ACHN (cell line): ENCODE results near the gene SRSF2.

ENCODE experiments used
- DNase-seq: peaks from one replicate; pipeline ENCODE4 v3.0.0-alpha.2; 2015
- in situ Hi-C: cut with HindIII; loops from 2 replicates; pipeline ENCODE4 v1.10.0; 2017; ENCODE audit warnings: low sequenced_read_pairs, low pct_ligation_motif_present, low pct_unique_long_range_greater_than_20kb

SRSF2 gene

DNA sequence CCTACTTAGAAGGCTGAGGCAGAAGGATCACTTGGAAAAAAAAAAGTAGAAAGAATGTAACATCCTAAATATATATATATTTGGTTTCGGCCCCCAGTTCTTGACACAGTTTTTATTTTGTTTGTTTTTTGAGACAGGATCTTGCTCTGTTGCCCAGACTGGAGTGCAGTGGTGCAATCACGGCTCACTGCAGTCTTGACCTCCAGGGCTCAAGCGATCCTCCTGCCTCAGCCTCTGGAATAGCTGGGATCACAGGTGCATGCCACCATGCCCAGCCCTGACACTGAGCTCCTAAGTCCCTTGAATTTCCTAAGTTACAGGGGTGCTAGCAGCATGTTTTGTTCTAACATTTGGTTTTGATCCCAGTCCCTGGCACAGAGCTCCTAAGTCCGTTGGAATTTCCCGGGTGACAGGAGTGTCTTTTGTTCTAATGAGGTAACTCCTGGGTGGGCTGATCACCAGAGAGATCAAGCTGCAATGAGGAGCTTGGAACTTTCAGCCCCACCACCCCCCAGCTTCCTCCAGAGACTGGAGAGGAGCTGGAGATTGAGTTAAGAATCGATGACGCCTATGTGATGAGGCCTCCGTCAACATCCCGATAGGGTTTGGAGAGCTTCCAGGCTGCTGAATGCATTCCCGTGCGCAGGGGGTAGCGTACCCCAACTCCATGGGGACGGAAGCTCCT lies 46.4 kb downstream of the SRSF2 start:
- in situ Hi-C loops: no loop called here
- no peak for DNase-seq

- in situ Hi-C loops: no loop called here
- DNase-seq: no peak
These were observed 47.3 kb downstream of the SRSF2 start for GRCh38 chr17:76689859-76690258.

DNA sequence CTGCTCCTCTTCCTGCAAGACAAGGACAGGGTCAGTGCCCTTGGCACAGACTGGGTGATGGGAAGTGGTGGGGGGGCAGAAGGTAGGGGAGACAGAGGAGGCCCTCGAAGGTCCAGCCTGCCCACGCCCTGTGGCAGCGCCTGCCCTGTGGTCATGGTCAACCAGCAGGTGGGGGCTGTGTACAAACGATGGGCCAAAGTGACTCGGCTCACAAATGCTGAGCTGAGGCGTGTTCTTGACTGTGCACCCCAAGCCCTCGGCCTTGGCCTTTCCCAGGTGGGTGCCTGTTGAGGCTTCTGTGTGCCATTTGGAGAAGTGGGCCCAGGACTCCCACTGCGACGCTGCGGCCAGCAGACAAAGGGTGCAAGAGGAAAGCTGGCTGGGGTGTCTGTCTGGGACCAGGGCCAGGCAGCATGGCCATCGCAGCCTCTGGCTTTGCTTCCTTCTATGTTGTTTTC lies 48.9 kb downstream of the SRSF2 start:
- DNase-seq: peak; percentile 50

GRCh38 chr17:76687298-76688164 lies 49.6 kb downstream of the SRSF2 start:
- in situ Hi-C loops: no loop called here
- DNase-seq: no peak

More for the DNA sequence above, 48.9 kb downstream of the SRSF2 start:
- in situ Hi-C loops: no loop called here

GRCh38 chr17:76686538-76687297 lies 50.4 kb downstream of the SRSF2 start:
- DNase-seq: no peak
- in situ Hi-C loops: no loop called here

DNA sequence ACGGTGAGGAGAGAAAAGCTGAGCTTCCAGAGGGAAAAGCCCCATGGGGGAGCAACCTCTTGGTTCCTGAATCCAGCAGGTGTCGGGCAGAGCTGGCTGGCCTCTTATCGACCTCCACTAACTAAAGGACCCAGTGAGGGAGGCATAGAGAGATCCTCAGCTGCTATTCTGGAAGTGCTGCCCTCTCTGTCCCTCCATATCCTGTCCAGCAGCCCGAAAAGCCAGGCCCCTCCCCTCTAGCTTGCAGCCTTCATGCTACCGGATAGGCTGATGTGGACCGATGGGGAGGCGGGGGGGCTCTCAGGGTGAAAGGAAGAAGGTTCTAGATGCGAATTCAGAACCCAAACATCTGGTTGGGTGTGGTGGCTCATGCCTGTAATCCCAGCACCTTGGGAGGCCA lies 51.3 kb downstream of the SRSF2 start:
- in situ Hi-C loops: no loop called here
- no peak for DNase-seq

- DNase-seq: no peak
- in situ Hi-C loops: no loop called here
These were observed 51.8 kb downstream of the SRSF2 start for GRCh38 chr17:76685366-76685765.

- in situ Hi-C loops: no loop called here
- DNase-seq: no peak
These were observed 52.4 kb downstream of the SRSF2 start for GRCh38 chr17:76684756-76685155.
